T-helper 22 cell (primary cell): Measurements from ENCODE around the gene CDCA3.

Source experiments
- DNase-seq: peaks from one replicate; pipeline ENCODE4 v3.0.0-alpha.2; 2020; ENCODE audit warnings: low read depth

The CDCA3 gene

GRCh38 chr12:6831450-6831995 lies 19.6 kb downstream of the CDCA3 start:
- DNase-seq: no peak

- no peak for DNase-seq
Observed at GRCh38 chr12:6830999-6831398, 20.1 kb downstream of the CDCA3 start.

GRCh38 chr12:6830286-6830890 lies 20.7 kb downstream of the CDCA3 start:
- no peak for DNase-seq

GRCh38 chr12:6829536-6830220 lies 21.4 kb downstream of the CDCA3 start:
- DNase-seq: no peak

GRCh38 chr12:6828781-6829535 lies 22.1 kb downstream of the CDCA3 start:
- no peak for DNase-seq

- no peak for DNase-seq
Observed at GRCh38 chr12:6827982-6828780, 22.9 kb downstream of the CDCA3 start, which contains the start of gene P3H3. Gene P3H3 (plus strand): TSS chr12:6828407. CDS start chr12:6828441, 34 bp downstream.

GRCh38 chr12:6827437-6827911 lies 23.6 kb downstream of the CDCA3 start:
- DNase-seq: no peak

GRCh38 chr12:6826734-6827436 lies 24.2 kb downstream of the CDCA3 start:
- no peak for DNase-seq

GRCh38 chr12:6826125-6826733 lies 24.9 kb downstream of the CDCA3 start:
- DNase-seq: no peak

- peak; percentile 41 for DNase-seq
Observed at GRCh38 chr12:6825398-6826124, 25.5 kb downstream of the CDCA3 start.

GRCh38 chr12:6824901-6825381 lies 26.1 kb downstream of the CDCA3 start:
- DNase-seq: no peak

- no peak for DNase-seq
Observed at GRCh38 chr12:6824085-6824775, 26.9 kb downstream of the CDCA3 start.

GRCh38 chr12:6823182-6824084 lies 27.7 kb downstream of the CDCA3 start:
- no peak for DNase-seq

- DNase-seq: no peak
Observed at GRCh38 chr12:6822426-6823135, 28.5 kb downstream of the CDCA3 start.

GRCh38 chr12:6821591-6822425 lies 29.3 kb downstream of the CDCA3 start, which contains the start of gene GPR162:
Gene GPR162 (plus strand): TSS chr12:6821821. CDS start chr12:6823899, 2,078 bp downstream.
- DNase-seq: no peak

- no peak for DNase-seq
Observed at GRCh38 chr12:6820166-6820565, 30.9 kb downstream of the CDCA3 start.
